K562 (cell line): ENCODE measurements around the gene TRIM38. TPM values are rescaled to one million over a fixed set of nuclear protein-coding genes. Genes with fewer than 3 reads are reported as not detected.

Experiments used
- ARID2 ChIP-seq: fragments of 450-650 bp; IDR thresholded peaks from 2 replicates; pipeline ENCODE4 v1.6.1; 2017; ENCODE audit warnings: antibody characterized with exemption, mild to moderate bottlenecking
- CHD2 ChIP-seq: IDR thresholded peaks from 2 replicates; pipeline ENCODE4 v1.6.1; 2011; ENCODE audit warnings: low read depth, low read length
- EP400 ChIP-seq: fragments of 450-650 bp; IDR thresholded peaks from 2 replicates; pipeline ENCODE4 v1.6.1; 2017; ENCODE audit warnings: antibody characterized with exemption, mild to moderate bottlenecking, moderate library complexity
- FOXJ2 ChIP-seq: fragments of 200-800 bp; sonication (Bioruptor generic); IDR thresholded peaks from 2 replicates; pipeline ENCODE4 v1.6.1; 2016; ENCODE audit warnings: missing genetic modification characterization, missing compliant biosample characterization
- KDM4B ChIP-seq, 2 experiments: fragments of 450-650 bp in 1 of 2; sonication (generic) in 1 of 2; IDR thresholded peaks; 2 replicates each; pipeline ENCODE4 v1.6.1; 2016 to 2017; ENCODE audit warnings: borderline replicate concordance in 2 of 2, antibody characterized with exemption in 1 of 2, low read depth in 1 of 2, mild to moderate bottlenecking in 1 of 2
- KDM5B ChIP-seq: fragments of 200-600 bp; sonication (generic); IDR thresholded peaks from 2 replicates; pipeline ENCODE4 v1.6.1; 2012; ENCODE audit warnings: low read depth, mild to moderate bottlenecking, moderate library complexity, low read length, control low read depth, inconsistent platforms; ENCODE audit not compliant: insufficient replicate concordance
- NRF1 ChIP-seq, 2 experiments: fragments of 450-650 bp; IDR thresholded peaks in 1 of 2; conservative IDR thresholded peaks in 1 of 2; 2 replicates each; pipeline ENCODE4 v1.6.1; 2014; ENCODE audit warnings: mild to moderate bottlenecking in 2 of 2
- POLR2AphosphoS2 ChIP-seq: IDR thresholded peaks from 2 replicates; pipeline ENCODE4 v1.6.1; 2012; ENCODE audit warnings: low read length, improper control_type of control experiment
- PYGO2 ChIP-seq: fragments of 450-650 bp; IDR thresholded peaks from 2 replicates; pipeline ENCODE4 v1.6.1; 2016; ENCODE audit warnings: mild to moderate bottlenecking, missing genetic modification characterization, moderate library complexity, missing compliant biosample characterization
- RAD51 ChIP-seq: fragments of 450-650 bp; IDR thresholded peaks from 2 replicates; pipeline ENCODE4 v1.7.1; 2016; ENCODE audit warnings: low read depth, mild to moderate bottlenecking, borderline replicate concordance
- RFX7 ChIP-seq: fragments of 250-450 bp; sonication (Bioruptor Pico); IDR thresholded peaks from 2 replicates; pipeline ENCODE4 v1.5.1; 2021; ENCODE audit warnings: mild to moderate bottlenecking
- RNF2 ChIP-seq: sonication (generic); IDR thresholded peaks from 2 replicates; pipeline ENCODE4 v1.6.1; 2016
- SMARCB1 ChIP-seq: IDR thresholded peaks from 2 replicates; pipeline ENCODE4 v1.6.1; 2011; ENCODE audit warnings: improper control_type of control experiment, low read depth; ENCODE audit not compliant: insufficient read length
- SOX6 ChIP-seq: fragments of 450-650 bp; IDR thresholded peaks from 2 replicates; pipeline ENCODE4 v1.6.1; 2014; ENCODE audit warnings: mild to moderate bottlenecking
- TGIF2 ChIP-seq: sonication (generic); formaldehyde crosslinking; IDR thresholded peaks from 2 replicates; pipeline ENCODE4 v1.8.1; 2022; ENCODE audit warnings: mild to moderate bottlenecking, missing genetic modification reagents, moderate library complexity
- ZBTB2 ChIP-seq: fragments of 450-650 bp; IDR thresholded peaks from 2 replicates; pipeline ENCODE4 v1.6.1; 2016; ENCODE audit warnings: antibody characterized with exemption
- ZNF23 ChIP-seq: fragments of 250-450 bp; sonication (Bioruptor Pico); IDR thresholded peaks from 2 replicates; pipeline ENCODE4 v1.4.0; 2020; ENCODE audit warnings: mild to moderate bottlenecking
- ZNF263 ChIP-seq: sonication (generic); formaldehyde crosslinking; IDR thresholded peaks from 2 replicates; pipeline ENCODE4 v1.8.0; 2022; ENCODE audit warnings: mild to moderate bottlenecking, missing genetic modification reagents, borderline replicate concordance
- ZNF584 ChIP-seq: fragments of 200-800 bp; sonication (Bioruptor generic); IDR thresholded peaks from 2 replicates; pipeline ENCODE4 v1.6.1; 2016; ENCODE audit warnings: low read depth, mild to moderate bottlenecking, missing genetic modification characterization, missing compliant biosample characterization
- ZNF695 ChIP-seq: fragments of 450-650 bp; formaldehyde crosslinking; IDR thresholded peaks from 2 replicates; pipeline ENCODE4 v1.4.0; 2020; ENCODE audit warnings: mild to moderate bottlenecking, moderate library complexity
- ZNF699 ChIP-seq: fragments of 250-450 bp; sonication (Bioruptor Pico); IDR thresholded peaks from 2 replicates; pipeline ENCODE4 v1.8.0; 2021; ENCODE audit warnings: mild to moderate bottlenecking, moderate library complexity; ENCODE audit not compliant: insufficient replicate concordance
- polyA plus RNA-seq, 8 experiments: library from polyadenylated mRNA; depleted of rRNA in 4 of 8; stranded (reverse) in 5 of 8; unstranded in 3 of 8; fragments of >200 nt; fragmentation: Nextera tagmentation in 2 of 8; fragmentation: Illumina TruSeq in 1 of 8; extraction: Ambion mirVana in 2 of 8; extraction: Trizol in 1 of 8; gene quantifications; 2 replicates each; pipeline versions ENCODE4 v1.2.1 to v1.2.3, GENCODE V29; 2011 to 2014; ENCODE audit warnings: inconsistent platforms in 1 of 8, missing spikeins in 1 of 8
- total RNA-seq, 7 experiments: library from RNA; depleted of rRNA in 6 of 7; stranded (reverse); fragments of >200 nt in 6 of 7; fragmentation: Illumina TruSeq in 2 of 7; extraction: Trizol in 2 of 7; gene quantifications; 2 replicates each; pipeline versions ENCODE4 v1.2.1 to v1.2.3, GENCODE V29; 2011 to 2021; ENCODE audit warnings: low replicate concordance in 1 of 7
- TF ChIP-seq, protein P1 (sequence below): fragments of 450-650 bp; formaldehyde crosslinking; IDR thresholded peaks from 2 replicates; pipeline ENCODE4 v1.4.0; 2020; ENCODE audit warnings: mild to moderate bottlenecking
- TF ChIP-seq, protein P2 (sequence below): fragments of 250-450 bp; sonication (Bioruptor Pico); IDR thresholded peaks from 2 replicates; pipeline ENCODE4 v1.9.0; 2021; ENCODE audit warnings: mild to moderate bottlenecking

Gene TRIM38
- total and polyA plus RNA-seq, 9 of the 15 experiments (the other 6 are each of a cell fraction or from before 2014, with no cell fraction given), result 1.7 to 6.7 (median 6.3) TPM

GRCh38 chr6:25962149-25963127 lies at the start of gene TRIM38 (continued):
- TF ChIP-seq, protein P1, sequence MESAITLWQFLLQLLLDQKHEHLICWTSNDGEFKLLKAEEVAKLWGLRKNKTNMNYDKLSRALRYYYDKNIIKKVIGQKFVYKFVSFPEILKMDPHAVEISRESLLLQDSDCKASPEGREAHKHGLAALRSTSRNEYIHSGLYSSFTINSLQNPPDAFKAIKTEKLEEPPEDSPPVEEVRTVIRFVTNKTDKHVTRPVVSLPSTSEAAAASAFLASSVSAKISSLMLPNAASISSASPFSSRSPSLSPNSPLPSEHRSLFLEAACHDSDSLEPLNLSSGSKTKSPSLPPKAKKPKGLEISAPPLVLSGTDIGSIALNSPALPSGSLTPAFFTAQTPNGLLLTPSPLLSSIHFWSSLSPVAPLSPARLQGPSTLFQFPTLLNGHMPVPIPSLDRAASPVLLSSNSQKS, result no peak
- TF ChIP-seq ZNF584 (CRISPR knock-in tag) (0 out of 2 replicates have a peak, but pooled peaks have one; percentile 44), RFX7 (no peak), ARID2 (no peak), ZNF23 (no peak), FOXJ2 (tag) (no peak), EP400 (peak; percentile 38), KDM4B (IDR thresholded peaks at IDR 0.05; ENCODE audit: borderline replicate concordance in 2 of 2, low read depth in 1 of 2) (no peak), POLR2AphosphoS2 (peak; percentile 45; the same call in 1 of the 2 replicates), ZNF699 (no peak), SOX6 (peak; percentile 33; the same call in 1 of the 2 replicates), ZNF263 (no peak), RNF2 (no peak; the same call in 1 of the 2 replicates), KDM5B (peak; percentile 93), NRF1 (conservative IDR thresholded peaks at IDR 0.05 in 1 of 2, IDR thresholded peaks at IDR 0.05 in 1 of 2) (0 out of 4 replicates have a peak, but pooled peaks of 1 of the 2 experiments have one; percentile 14), ZNF695 (no peak), TGIF2 (CRISPR knock-in tag) (no peak), SMARCB1 (no peak), PYGO2 (tag) (no peak), CHD2 (no peak), ZBTB2 (no peak; the same call in 1 of the 2 replicates), RAD51 (peak; percentile 64; the same call in 1 of the 2 replicates)
- TF ChIP-seq, protein P2, sequence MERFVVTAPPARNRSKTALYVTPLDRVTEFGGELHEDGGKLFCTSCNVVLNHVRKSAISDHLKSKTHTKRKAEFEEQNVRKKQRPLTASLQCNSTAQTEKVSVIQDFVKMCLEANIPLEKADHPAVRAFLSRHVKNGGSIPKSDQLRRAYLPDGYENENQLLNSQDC (CRISPR knock-in tag), result no peak
